Glutamatergic neuron (in vitro differentiated cells): ENCODE measurements around the gene TMBIM6. TPM values are rescaled to one million over a fixed set of nuclear protein-coding genes. Genes with fewer than 3 reads are reported as not detected.

ENCODE experiments used
- DNase-seq: peaks from one replicate; pipeline ENCODE4 v3.0.0; 2022
- H3K27ac Mint-ChIP-seq: one replicate; pipeline ENCODE4 v1.8.0; 2020; ENCODE audit warnings: mild to moderate bottlenecking, mixed read lengths, inconsistent platforms; ENCODE audit not compliant: unreplicated experiment
- H3K27me3 Mint-ChIP-seq: one replicate; pipeline ENCODE4 v1.8.0; 2020; ENCODE audit warnings: mild to moderate bottlenecking, moderate library complexity, mixed read lengths, inconsistent platforms; ENCODE audit not compliant: unreplicated experiment
- H3K36me3 Mint-ChIP-seq: one replicate; pipeline ENCODE4 v1.8.0; 2020; ENCODE audit warnings: mild to moderate bottlenecking, mixed read lengths, inconsistent platforms; ENCODE audit not compliant: unreplicated experiment
- H3K4me1 Mint-ChIP-seq: one replicate; pipeline ENCODE4 v1.8.0; 2020; ENCODE audit warnings: mild to moderate bottlenecking, low read depth, mixed read lengths, inconsistent platforms; ENCODE audit not compliant: unreplicated experiment
- H3K4me3 Mint-ChIP-seq: one replicate; pipeline ENCODE4 v1.8.0; 2020; ENCODE audit warnings: mild to moderate bottlenecking, mixed read lengths, inconsistent platforms; ENCODE audit not compliant: unreplicated experiment
- H3K9me3 Mint-ChIP-seq: one replicate; pipeline ENCODE4 v1.8.0; 2020; ENCODE audit warnings: mild to moderate bottlenecking, moderate library complexity, mixed read lengths, inconsistent platforms; ENCODE audit not compliant: unreplicated experiment
- total RNA-seq: library from RNA; stranded (reverse); fragmentation: NEBNext Ultra II Directional; extraction: Animal tissue kit (Norgen Biotek cat#: 25700); gene quantifications from one replicate; pipeline ENCODE4 v1.2.1, GENCODE V29; 2021; ENCODE audit not compliant: unreplicated experiment
- TF ChIP-seq, protein P1 (sequence below): fragments of 200-600 bp; sonication (generic); IDR thresholded peaks from one replicate; pipeline ENCODE4 v1.5.0; 2021; ENCODE audit not compliant: partially characterized antibody, unreplicated experiment

Gene TMBIM6
- total RNA-seq, 1 donor from 2014 or later: 278 TPM

DNA sequence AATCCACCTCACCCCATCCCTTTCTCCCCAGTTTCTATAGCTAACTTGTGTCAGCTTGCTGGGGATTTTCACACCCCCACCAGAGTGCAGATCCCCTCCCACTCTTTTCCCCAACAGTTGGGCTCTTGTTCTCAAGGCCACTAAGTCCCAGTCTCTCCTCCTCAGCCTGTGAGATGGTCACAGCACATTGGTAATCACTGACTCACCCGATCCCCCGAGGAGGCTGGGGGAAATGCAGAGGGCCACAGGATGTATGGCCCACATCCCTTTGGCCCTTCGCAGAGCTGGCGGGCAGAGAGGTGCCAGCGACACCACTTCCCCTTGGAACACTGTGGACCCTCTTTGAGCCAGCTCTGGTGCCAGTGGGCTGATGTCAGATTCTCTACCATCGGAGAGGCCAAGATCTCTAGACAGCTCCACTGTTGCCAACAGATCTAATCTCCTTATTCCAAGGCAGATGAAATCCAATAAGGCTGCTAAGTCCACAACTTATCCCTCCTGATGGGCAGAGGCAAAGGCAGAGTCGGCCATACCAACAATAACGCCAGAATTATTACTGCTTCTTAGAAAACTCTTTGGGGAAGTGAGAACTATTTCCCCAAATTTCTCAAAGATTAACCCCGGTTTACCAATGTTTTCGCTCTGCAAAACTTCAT is 35.8 kb upstream of the TMBIM6 start:
- H3K27me3 Mint-ChIP-seq: peaks cover 20% of the 10 kb centered on the region
- no peak for DNase-seq
- TF ChIP-seq, protein P1, sequence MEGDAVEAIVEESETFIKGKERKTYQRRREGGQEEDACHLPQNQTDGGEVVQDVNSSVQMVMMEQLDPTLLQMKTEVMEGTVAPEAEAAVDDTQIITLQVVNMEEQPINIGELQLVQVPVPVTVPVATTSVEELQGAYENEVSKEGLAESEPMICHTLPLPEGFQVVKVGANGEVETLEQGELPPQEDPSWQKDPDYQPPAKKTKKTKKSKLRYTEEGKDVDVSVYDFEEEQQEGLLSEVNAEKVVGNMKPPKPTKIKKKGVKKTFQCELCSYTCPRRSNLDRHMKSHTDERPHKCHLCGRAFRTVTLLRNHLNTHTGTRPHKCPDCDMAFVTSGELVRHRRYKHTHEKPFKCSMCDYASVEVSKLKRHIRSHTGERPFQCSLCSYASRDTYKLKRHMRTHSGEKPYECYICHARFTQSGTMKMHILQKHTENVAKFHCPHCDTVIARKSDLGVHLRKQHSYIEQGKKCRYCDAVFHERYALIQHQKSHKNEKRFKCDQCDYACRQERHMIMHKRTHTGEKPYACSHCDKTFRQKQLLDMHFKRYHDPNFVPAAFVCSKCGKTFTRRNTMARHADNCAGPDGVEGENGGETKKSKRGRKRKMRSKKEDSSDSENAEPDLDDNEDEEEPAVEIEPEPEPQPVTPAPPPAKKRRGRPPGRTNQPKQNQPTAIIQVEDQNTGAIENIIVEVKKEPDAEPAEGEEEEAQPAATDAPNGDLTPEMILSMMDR: no peak
- H3K36me3 Mint-ChIP-seq: no peaks in the 10 kb centered on the region
- H3K4me3 Mint-ChIP-seq: peak overlapping the region; percentile 90
- peak overlapping the region; percentile 57 for H3K27ac Mint-ChIP-seq
- peaks cover 11% of the 10 kb centered on the region for H3K9me3 Mint-ChIP-seq
- H3K4me1 Mint-ChIP-seq: peaks cover 19% of the 10 kb centered on the region

DNA sequence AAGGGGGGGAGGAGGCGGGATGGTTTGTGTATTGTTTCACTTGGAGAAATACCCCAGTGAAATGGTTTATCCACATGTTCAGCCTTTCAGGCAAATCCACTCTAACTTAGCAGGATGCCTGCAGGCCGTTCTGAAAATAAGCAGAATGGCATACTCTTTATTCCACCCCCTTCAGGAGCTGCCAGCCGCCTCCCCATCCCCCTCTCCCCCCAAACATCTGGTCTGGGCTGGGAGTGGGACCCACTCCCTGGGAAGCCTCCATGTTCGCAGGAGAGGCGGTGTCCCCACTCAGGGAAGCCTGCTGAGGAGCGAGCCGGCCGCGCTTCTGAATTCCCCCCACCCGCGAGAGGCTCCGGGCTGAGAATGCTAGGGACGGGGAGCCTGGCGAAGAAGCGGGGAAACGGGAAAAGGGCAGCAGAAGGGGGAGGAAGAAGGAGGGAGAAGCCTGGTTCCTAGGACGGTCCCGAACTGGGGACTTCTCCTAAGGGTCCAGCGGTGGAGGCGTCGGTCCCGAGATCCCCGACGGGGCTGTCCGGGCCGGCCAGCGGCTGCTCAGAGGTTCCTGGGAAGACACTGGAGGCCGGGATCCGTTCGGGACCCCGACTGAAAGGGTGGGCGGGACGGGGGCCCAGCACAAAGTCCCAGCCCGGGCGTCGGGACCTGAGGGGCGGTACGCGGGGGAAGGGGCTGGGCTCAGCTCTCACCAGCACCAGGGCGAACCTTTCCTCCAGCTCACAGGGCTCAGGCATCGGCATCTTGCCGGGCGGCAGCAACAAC is 34.8 kb upstream of the TMBIM6 start:
- peak overlapping the region; percentile 90 for H3K4me3 Mint-ChIP-seq
- TF ChIP-seq, protein P1: no peak
- DNase-seq: peak; percentile 40
- peaks cover 20% of the 10 kb centered on the region for H3K27me3 Mint-ChIP-seq
- no peaks in the 10 kb centered on the region for H3K36me3 Mint-ChIP-seq
- peaks cover 19% of the 10 kb centered on the region for H3K4me1 Mint-ChIP-seq
- peak overlapping the region; percentile 57 for H3K27ac Mint-ChIP-seq
- peaks cover 11% of the 10 kb centered on the region for H3K9me3 Mint-ChIP-seq

DNA sequence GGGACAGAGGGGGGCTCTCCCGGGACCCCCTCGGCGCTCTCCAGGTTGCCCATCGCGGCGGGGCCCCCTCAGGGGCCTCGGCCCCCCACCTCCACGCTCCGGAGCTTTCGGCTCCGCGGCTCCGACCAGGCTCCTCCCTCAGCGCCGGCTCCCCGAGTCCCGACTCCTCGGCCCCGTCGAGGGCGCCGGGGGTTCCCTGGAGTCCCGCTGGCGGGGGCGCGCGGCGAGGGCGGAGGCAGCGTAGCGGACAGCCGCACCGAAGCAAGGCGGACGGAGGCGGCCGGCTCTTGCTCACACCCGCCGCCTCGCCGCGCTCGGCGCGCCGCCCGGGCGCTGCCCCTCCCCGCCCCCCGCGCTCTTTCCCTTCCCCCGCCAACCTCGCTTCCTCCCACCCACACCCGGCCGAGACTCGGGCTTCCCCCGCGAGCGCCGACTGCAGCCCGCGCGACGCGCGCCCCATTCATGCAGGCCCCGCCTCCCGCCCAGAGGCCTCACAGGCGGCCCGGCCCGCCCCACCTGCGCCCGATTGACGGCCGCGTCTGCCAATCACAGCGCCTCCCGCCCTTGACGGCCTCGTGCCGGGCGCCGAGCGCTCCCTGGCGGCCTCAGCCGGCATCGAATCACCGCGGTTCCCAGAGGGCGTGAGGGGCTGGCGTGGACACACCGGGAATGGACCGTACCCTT is 34.1 kb upstream of the TMBIM6 start, which contains the start of gene FMNL3:
TSS of gene FMNL3 (minus strand) at position 278 of the 684 bp plus-strand sequence. CDS start at position 53, 225 bp downstream.
- Mint-ChIP-seq H3K27me3 (peaks cover 19% of the 10 kb centered on the region), H3K36me3 (no peaks in the 10 kb centered on the region), H3K9me3 (peaks cover 11% of the 10 kb centered on the region), H3K4me3 (peak within 1 kb of the TSS; percentile 90), H3K27ac (peak within 1 kb of the TSS; percentile 57), H3K4me1 (peaks cover 19% of the 10 kb centered on the region)
- DNase-seq: peak; percentile 99
- TF ChIP-seq, protein P1: peak; percentile 93

DNA sequence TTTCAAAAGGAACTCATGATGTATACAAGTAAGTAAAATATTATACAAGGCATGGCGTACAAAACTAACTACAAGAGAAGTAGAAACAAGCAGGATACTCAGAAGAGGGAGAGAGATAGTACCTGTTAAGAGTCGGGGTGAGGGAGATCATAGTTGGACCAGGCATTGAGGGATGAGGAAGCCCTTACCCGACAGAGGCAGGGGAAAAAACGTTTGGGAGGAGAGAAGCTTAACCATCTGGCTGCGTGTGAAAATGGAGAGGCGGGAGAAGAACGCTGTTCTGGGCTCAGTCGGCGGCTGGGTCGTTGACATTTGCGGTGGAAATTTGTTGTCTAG is 33.6 kb upstream of the TMBIM6 start:
- Mint-ChIP-seq H3K4me3 (peak overlapping the region; percentile 44), H3K9me3 (peaks cover 11% of the 10 kb centered on the region), H3K36me3 (no peaks in the 10 kb centered on the region), H3K4me1 (peaks cover 15% of the 10 kb centered on the region), H3K27ac (no peak overlapping the region), H3K27me3 (peaks cover 19% of the 10 kb centered on the region)
- DNase-seq: no peak
- TF ChIP-seq, protein P1: peak; percentile 31
